Right lung (tissue), 5 donors: Measurements from ENCODE around the gene AURKA. TPM values are rescaled to one million over a fixed set of nuclear protein-coding genes. Genes with fewer than 3 reads are reported as not detected.
"Not testable (repeated sequence)": the region's sequence is repeated elsewhere in the genome, so short reads cannot be mapped to it uniquely, and the experiment has no call there.

Source experiments
- DNase-seq, 2 donors: peaks; one replicate each; pipeline ENCODE4 v3.0.0-alpha.2; 2013
- polyA plus RNA-seq, 5 donors: library from polyadenylated mRNA; unstranded; fragments of 120-200 nt; gene quantifications; one replicate each; pipeline versions ENCODE4 v1.2.1 to v1.2.3, GENCODE V29; 2013; ENCODE audit warnings: inconsistent platforms in 1 of 5, low replicate concordance in 1 of 5; ENCODE audit not compliant: insufficient read length in 5 of 5, insufficient read depth in 1 of 5

AURKA gene
- polyA plus RNA-seq, 5 donors = 12.0 to 32.5 (median 18.7) TPM

GRCh38 chr20:56391596-56392131, 351 bp downstream of the AURKA start:
- DNase-seq = no peak

- no peak for DNase-seq
Measured at GRCh38 chr20:56391037-56391436, 978 bp downstream of the AURKA start.

GRCh38 chr20:56390396-56390795, 1.6 kb downstream of the AURKA start:
- DNase-seq = not testable (repeated sequence)

GRCh38 chr20:56389807-56390206, 2.2 kb downstream of the AURKA start:
- DNase-seq = no peak

GRCh38 chr20:56388882-56389281, 3.1 kb downstream of the AURKA start:
- DNase-seq = no peak

- no peak for DNase-seq
Measured at GRCh38 chr20:56386219-56386618, 5.8 kb downstream of the AURKA start.

GRCh38 chr20:56385130-56385529, 6.9 kb downstream of the AURKA start:
- DNase-seq = no peak

- no peak for DNase-seq
Measured at GRCh38 chr20:56383334-56383733, 8.7 kb downstream of the AURKA start.

GRCh38 chr20:56382696-56383095, 9.3 kb downstream of the AURKA start:
- DNase-seq = no peak

GRCh38 chr20:56381501-56381900, 10.5 kb downstream of the AURKA start:
- no peak for DNase-seq

- no peak for DNase-seq
Measured at GRCh38 chr20:56380375-56380774, 11.6 kb downstream of the AURKA start.

GRCh38 chr20:56378386-56378785, 13.6 kb downstream of the AURKA start:
- DNase-seq = no peak

GRCh38 chr20:56376331-56376730, 15.7 kb downstream of the AURKA start:
- DNase-seq = no peak

- DNase-seq = no peak
Measured at GRCh38 chr20:56373942-56374341, 18.1 kb downstream of the AURKA start.

- no peak for DNase-seq
Measured at GRCh38 chr20:56372850-56373249, 19.2 kb downstream of the AURKA start.

GRCh38 chr20:56371977-56372376, 20.0 kb downstream of the AURKA start:
- no peak for DNase-seq

GRCh38 chr20:56369179-56369578, 22.8 kb downstream of the AURKA start:
- no peak for DNase-seq

- DNase-seq = no peak
Measured at GRCh38 chr20:56368351-56369134, 23.5 kb downstream of the AURKA start.

- DNase-seq = no peak
Measured at GRCh38 chr20:56363491-56363890, 28.5 kb downstream of the AURKA start.

- DNase-seq = no peak
Measured at GRCh38 chr20:56362833-56363413, 29.1 kb downstream of the AURKA start.

- no peak for DNase-seq
Measured at GRCh38 chr20:56361900-56362299, 30.1 kb downstream of the AURKA start.

GRCh38 chr20:56360908-56361205, 31.2 kb downstream of the AURKA start:
- no peak for DNase-seq

GRCh38 chr20:56360133-56360907, 31.7 kb downstream of the AURKA start:
- no peak for DNase-seq
